HG03460 (cell line): ENCODE data around the gene EPHX1.
"Not testable (repeated sequence)": the region's sequence is repeated elsewhere in the genome, so short reads cannot be mapped to it uniquely, and the experiment has no call there.

Experiments used
- ATAC-seq: cut with Tn5 transposase; IDR thresholded peaks from one replicate; pipeline ENCODE4 v1.9.1; 2021; ENCODE audit not compliant: unreplicated experiment

Gene EPHX1

DNA sequence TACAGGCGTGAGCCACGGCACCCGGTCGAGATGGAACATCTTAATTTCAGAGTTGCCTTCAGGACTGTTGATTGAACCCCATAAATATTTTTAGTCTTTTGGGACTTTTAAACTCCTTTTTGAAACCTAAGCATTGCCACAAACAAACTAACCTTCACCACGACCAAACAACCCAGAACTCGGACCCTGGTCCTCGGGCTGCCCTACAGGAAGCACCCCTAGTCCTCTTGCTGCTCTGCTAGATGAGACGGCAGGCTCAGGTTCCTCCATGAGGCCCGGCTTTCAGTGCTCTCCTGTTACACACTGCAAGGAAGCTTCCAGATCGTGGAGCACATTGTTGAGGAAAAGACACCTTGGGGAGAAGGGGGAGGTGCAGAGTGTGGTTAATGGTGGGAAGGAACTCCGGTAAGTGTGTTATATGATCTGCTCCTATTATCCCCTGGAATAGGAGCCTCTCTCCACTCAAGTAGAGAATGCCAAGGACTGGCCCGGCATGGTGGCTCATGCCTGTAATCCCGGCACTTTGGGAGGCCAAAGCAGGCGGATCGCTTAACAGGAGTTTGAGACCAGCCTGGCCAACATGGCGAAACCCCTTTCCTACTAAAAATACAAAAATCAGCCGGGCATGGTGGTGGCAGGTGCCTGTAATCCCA, 5.7 kb downstream of the EPHX1 start:
- no peak for ATAC-seq

DNA sequence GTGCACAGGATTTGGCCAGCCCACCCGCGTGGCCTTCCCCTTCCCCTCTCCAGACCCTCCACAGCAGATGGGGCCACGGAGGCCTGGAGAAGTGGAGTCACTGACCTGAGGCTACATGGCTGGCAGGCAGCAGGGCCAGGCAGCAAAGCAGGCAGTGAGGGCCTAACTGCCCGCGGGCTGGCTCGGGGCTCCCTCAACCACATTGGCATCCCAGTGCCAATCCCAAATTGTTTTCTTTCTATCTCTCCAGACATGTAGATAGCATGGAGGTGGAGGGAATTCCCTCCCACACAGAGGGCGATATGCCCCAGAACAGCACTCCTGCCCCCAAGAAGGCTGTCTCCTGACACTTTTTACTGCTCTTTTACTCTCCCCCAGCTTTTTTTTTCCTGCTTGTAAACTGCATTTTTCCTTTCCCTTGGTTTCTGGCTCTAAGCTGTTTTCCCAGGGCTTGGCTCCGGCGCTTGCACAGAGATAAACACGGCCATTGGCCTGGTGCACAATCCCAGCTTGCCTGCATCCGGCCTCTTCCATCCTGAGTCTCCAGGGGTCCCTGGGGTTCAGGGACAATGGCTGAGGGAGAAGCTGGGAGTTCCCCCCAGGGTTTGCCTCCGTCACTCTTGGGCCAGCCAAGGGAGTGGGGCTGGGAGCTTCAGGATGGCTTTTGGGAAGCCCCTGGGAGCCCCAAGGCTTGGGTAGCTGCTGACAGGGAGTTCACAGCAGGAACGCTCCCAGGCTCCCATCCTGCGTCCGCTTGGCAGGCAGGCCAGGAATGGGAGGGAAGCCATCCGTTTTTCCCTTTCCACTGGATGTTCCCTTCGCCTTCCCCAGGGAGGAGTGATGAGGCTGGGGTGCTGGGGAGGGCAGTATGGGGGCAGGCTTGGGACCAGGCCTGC, 7.0 kb downstream of the EPHX1 start:
- ATAC-seq: no peak

DNA sequence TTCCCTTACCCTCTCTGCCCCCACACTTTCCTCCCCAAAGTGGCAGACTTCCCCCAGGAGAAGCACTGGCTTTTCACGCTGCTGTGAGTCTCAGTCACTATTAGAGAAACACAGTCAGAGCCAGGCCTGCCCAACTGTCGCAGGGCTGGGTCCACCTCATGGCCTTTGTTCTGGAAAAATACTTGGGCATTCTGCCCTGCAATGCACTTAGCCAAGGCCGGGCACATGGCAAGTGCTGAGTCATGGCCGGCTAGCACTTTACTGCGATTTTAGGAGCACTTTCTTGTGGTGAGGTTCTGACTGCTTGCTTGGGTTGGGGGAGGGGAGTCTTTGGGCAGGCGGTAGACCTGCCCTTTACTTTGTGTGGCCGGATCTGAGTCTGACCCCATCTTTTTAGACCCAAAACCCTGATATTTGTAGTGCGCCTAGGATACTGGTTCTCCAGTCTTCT, 7.7 kb downstream of the EPHX1 start:
- ATAC-seq: no peak

DNA sequence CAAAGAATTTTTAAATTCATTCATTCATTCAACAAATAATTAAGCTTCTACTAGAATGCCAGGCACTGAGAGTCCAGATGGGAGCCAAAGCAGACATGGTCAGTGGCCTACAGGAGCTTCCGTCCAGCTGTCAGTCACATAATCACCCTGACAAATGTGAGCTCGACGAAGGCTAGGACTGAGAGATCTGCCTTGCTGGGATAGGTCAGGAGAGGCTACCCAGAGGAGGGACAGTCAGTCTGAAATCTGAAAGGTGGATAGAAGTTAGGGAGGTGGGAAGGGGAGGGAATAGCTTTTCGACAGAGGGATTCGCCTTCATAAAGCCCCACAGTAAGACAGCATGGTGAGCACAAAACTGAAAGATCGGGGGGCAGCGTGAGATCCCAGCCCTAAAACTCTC, 8.3 kb downstream of the EPHX1 start:
- ATAC-seq: no peak

DNA sequence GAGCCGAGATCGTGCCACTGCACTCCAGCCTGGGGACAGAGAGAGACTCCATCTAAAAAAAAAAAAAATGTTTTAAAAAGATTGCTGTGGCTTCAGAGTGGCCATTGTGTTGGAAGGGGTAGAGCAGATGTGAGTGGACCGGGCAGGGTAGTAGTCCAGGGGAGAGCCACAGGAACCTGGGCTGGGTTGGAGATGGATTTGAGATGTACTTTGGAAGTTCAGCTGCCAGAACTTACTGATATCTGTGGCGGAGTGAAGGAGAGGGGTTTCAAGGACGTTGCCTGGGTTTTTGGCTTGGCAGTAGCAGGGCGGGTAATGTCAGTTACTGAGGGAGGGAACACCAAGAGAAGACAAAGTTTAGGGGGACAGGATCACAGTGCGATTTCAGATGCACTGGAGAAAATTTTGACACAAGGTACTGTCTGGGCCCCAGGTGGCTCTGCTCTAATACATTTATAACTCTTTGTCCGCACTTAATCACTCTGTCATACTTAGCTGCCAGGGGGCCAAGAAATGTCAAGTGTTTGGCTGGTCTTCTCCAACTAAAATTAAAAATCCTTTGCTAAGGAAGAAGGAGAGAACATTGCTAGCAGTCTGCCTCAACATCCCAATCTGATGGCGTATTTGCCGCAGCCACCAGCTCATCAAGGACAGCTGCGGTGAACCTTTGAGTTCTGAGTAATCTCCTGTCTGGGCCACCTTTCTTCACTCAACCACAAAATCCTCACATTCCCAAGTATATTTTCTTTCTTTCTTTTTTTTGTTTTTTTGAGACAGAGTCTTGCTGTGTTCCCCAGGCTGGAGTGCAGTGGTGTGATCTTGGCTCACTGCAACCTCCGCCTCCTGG, 9.6 kb downstream of the EPHX1 start:
- ATAC-seq: no peak

DNA sequence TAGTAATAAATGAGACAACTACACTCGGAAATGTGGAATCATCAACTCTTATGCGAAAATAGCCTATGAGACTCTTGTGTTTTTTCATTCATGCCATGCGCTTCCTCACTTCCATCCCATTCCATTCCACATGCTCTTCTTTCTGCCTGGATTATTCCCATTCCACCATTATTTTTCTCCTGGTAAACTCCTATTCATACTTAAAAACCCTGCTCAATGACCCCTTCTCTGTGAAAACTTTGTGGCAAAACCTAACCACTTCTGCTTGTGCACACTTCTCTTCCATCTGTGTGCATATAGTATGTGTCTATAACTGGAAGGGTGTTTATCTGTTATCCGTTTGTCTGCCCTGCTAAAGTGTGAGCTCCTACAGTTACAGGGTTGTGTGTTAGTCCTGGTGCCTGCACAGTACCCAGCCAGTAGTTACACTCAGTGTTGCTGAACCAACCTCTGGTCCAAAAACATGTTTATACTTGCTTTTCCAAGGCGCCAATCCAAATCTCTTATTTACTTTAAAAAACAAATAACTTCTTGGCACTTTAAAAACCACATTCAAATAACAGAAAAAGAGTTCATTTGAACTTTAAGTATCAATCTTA, 10.7 kb downstream of the EPHX1 start:
- no peak for ATAC-seq

DNA sequence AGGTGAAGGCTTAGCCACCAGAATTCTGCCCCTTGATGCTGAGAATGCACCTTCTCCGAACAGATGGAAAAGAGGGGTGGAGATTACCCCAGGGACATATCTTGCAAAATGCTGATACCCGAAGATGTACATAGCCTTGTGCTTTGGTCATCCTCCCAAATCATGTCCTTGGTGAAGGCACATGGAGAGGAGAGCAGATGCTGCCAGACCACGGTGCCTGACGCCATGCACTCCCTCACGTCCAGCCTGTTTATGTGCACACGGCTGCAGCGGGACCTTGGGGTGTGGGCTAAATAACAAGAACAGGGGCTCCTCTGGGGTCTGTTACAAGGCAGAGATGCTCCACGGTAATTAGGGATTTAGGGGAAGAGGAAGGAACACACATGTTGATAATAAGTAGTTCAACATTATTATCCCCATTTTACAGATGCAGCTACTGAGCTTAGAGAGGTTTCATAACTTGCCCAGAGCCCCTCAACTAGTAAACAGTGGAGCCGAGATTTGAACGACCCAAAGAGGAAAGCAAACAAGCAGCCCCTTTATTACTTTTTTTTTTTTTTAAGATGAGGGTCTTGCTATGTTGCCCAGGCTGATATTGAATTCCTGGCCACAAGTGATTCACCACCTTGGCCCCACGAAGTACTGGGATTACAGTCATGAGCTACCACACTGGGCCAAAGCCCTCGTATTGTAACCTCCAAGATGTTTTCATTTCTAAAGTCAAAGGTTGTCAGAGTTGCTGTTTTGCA, 12.9 kb downstream of the EPHX1 start:
- ATAC-seq: no peak

DNA sequence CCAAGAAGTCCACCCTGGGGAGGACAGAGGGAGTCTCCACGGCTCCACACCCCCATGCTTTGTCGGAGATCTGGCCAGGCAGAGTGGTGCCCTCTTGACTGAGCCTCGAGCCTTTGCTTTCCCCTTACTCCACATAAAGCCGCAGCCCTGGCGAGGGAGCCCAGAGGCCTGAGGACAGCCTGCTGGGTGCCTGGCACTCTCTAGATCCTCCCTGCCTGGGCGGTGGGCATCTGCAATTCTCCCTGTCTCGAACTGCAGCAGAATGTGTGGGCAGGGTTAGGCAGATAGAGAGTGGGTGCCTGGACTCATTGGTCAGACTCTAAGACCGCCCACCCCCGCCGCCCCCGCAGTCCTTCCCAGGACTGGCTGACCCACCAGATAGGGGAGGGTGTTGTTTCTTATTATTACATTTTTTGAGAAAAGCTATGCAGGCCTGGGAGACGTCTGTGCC, 13.9 kb downstream of the EPHX1 start:
- no peak for ATAC-seq

DNA sequence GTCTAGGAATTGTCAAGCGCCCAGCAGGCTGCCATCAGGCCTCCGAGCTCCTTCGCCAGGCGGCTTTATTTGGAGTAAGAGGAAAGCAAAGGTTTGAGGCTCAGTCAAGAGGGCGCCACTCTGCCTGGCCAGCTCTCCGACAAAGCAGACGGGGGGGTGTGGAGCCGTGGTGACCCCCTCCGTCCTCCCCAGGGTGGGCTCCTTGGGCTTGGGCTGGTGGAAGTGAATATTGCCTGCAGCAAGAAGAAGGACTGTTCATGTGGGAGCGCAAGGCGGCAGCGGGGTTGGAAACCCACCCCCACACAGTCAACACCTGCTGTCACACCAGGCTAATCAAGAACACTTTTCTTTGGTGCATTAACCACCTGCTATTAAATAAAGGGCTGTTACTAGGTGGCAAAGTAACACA, 14.6 kb downstream of the EPHX1 start:
- no peak for ATAC-seq

DNA sequence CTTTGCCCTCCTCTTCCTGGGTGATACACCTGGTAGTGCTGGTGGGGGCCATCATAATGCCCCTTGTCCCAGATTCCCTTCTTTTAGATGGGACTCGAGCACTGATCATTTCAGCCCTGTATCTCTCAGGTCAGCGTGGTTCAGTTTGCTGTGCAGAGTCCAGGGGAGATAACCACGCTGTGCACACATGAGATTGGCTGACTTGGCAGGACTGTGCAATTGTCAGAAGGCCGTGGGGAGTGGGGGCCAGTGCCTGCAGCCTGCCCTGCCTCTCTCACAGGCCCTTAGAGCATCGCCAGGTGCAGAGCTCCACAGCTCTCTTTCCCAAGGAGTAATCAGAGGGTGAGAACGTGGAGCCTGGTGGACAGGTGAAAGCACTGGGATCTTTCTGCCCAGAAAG, 15.2 kb downstream of the EPHX1 start:
- no peak for ATAC-seq

DNA sequence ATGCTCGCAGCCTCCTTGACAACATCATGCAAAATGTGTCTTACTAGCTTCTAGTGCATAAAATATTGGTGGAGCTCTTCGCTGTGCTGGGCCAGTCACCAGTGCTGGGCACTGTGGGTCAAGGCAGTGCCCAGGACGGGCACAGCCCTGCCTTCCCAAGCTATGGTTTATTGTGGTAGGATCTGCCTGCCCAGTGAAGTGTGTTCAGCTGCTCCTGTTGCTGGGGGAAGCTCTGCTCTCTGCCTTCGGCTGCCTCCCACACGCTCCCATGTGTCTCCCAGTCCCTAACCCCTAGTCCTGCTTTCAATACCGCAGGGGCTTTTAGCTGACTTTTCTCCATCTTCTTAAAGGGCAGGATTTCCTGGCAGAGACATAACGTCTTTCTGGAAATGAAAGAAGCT, 15.7 kb downstream of the EPHX1 start:
- no peak for ATAC-seq

DNA sequence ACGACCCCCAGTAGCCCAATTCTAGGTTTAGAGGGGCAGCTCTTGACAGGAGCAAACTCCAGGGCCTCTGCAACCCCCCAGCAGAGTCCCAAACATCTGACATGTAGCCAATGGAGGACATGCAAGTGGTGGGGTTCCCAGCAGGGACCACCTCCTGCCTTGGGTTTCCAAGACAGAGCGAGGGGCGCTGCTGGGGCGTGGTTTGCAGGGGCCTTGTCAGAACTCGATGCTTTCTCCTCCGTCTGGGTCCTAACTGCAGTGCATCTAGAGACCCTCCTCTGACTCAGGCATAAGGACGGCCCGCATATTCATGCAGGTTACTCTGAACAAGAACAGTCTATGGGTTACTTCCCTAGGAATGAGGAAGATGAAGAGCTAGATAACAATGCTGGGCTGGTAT, 17.2 kb downstream of the EPHX1 start:
- ATAC-seq: no peak

DNA sequence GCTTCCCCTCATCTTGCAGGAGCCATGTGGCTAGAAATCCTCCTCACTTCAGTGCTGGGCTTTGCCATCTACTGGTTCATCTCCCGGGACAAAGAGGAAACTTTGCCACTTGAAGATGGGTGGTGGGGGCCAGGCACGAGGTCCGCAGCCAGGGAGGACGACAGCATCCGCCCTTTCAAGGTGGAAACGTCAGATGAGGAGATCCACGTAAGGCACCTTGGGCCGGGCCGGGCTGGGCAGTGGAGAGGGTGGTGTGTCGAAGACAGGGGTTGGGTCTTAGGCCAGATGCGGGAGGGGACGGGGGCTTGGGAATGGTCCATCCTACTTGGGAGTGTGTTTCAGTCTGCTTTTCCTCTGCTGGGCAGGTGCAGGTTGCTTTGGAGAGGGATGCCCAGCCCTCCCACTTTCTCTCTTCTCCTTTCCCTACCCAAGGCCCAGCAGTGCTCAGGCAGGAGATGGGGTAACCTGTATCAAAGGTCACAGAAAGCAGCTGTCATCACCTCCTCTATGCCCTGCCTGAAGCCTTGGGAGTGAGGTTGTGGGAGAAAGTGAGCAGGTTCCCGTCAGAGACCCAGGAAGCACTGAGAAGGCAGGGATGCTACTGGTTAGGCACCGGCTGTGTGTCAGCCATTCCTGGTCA, 18.9 kb downstream of the EPHX1 start:
- ATAC-seq: no peak

DNA sequence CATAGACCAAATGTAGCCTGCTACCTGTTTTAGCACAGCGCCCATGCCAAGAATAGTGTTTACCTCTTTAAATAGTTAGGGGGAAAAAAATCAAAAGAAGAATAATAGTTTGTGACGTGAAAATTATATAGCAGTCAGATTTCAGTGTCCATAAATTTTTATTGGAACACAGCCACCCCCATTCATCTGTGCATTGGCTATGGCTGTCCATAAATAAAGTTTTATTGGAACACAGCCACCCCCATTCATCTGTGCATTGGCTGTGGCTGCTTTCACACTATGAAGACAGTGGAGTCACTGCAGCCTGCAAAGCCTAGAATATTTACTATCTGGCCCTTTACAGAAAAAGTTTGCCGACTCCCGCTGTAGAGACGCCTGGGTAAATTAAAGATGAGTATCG, 20.9 kb downstream of the EPHX1 start:
- no peak for ATAC-seq

DNA sequence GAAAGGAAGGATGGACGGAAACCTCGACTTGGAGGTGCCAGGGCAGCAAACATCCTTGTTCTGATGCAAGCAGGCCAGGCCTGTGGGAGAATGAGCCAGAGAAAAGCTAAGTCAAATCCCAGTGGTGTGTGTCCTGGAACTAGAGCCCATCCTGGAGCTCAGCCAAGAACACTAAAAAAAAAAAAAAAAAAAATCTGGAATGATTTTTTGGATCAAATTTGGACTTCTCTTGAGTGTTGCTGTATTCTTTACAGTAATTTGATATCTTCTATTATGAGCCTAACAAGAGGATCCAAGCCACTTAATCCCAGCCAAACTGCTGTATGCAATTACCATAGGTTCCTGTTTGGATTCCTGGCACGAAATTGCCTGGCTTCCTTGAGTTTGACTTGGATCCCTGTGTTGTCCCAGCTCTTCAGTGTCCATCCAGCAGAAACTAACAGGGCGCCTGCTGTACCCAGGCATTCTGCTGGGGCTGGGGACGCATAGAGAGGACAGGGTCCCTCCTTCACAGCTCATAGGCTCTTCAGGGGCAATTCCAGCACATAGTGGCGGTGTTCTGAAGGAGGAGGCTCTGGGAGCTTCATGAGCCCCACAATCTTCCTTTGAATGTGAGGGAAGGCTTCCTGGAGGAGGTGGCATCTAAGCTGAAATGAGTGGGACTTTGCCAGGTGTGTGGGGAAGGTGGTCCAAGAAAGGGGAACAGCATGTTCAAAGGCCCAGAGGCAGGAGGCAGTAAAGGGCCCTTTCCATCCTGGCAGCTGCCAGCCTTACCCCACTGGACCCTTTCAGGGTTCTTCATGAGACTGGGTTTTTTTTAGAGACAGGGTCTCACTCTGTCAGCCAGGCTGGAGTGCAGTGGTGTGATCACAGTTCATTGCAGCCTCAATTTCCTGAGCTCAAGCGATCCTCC, 24.7 kb downstream of the EPHX1 start:
- ATAC-seq: no peak

DNA sequence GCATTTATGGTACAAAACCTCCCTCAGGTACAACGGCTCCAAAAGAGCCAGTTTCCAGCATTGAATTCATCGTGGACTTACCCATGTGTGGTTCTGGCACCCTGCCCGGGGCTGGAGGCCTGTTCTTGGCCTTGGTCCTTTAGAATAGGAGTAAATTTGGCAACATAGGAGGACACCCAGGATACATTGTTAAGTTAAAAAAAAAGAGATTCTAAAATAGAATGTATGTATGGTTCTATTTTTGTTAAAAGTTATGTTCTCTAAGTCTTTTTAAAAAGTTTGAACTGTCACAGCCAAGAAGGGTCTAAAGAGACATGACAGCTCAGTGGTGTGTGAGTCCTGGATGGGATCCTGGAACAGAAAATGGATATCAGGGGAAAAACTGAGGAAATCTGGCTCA, 25.9 kb downstream of the EPHX1 start:
- no peak for ATAC-seq

DNA sequence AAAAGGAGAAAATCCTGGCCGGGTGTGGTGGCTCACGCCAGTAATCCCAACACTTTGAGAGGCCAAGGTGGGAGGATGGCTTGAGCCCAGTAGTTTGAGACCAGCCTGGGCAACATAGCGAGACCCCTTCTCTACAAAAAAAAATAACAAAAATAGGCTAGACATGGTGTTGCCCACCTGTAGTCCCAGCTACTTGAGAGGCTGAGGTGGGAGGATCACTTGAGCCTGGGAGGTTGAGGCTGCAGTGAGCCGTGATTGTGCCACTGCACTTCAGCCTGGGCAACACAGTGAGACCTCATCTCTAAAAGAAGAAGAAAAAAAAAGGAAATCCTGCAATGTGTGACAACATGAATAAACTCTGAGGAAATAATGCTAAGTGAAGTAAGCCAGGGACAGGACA, 26.4 kb downstream of the EPHX1 start:
- ATAC-seq: not testable (repeated sequence)

DNA sequence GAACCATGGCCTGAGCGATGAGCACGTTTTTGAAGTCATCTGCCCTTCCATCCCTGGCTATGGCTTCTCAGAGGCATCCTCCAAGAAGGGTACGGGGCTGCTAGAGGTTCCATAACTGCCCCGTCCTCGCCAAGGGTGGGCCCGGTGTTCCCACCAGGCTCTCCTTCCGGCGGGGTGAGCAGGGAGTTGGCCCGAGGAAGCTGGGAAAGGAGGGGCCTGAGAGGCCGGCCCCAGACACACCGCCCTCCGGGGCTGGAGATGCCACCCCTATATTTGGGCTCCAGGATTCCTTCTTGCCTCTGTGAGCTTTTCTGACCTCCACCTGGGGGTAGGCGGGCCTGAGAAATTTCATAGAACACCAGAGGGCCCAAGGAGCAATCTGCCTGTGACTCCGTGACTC, 28.9 kb downstream of the EPHX1 start:
- ATAC-seq: no peak

DNA sequence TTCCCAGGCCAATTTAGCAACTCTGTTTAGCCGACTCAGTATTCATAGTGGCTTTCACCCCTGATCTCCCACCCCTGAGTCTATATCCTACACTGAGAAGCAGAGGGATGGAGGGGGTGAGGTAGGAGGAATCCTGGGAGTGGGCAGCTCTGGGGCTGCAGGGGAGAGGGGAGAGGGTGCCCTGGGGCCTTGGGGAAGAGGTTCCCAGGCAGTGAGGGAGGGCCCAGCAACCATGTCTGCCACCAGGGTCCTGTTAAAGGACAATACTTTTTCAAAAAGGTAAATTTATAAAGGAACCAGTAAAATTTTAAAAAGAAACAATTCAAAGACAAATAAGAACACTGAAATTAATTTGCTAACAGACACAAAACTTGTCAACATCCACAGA, 30.3 kb downstream of the EPHX1 start:
- no peak for ATAC-seq
